OCI-LY1 (cell line): ENCODE results near the gene KCNK7.

Experiments used
- H2AFZ ChIP-seq: fragments of 200-600 bp; sonication (generic), shearing (Covaris generic); 2 replicates; pipeline ENCODE4 v1.6.0; 2014; ENCODE audit warnings: antibody characterized with exemption, mild to moderate bottlenecking, low read length
- H3F3A ChIP-seq: fragments of 200-600 bp; sonication (generic), shearing (Covaris generic); 2 replicates; pipeline ENCODE4 v1.6.0; 2014; ENCODE audit warnings: mild to moderate bottlenecking, antibody characterized with exemption, low read length, moderate library complexity; ENCODE audit not compliant: insufficient read depth
- H3K27ac ChIP-seq: fragments of 200-600 bp; sonication (generic); 2 replicates; pipeline ENCODE4 v1.5.1; 2014; ENCODE audit warnings: low read length, mixed run types, mild to moderate bottlenecking, low read depth; ENCODE audit not compliant: poor library complexity, severe bottlenecking
- H3K27me3 ChIP-seq: fragments of 200-600 bp; sonication (generic); 2 replicates; pipeline ENCODE4 v1.6.0; 2014; ENCODE audit warnings: antibody characterized with exemption, mild to moderate bottlenecking, low read length, moderate library complexity; ENCODE audit not compliant: insufficient read depth
- H3K36me3 ChIP-seq: fragments of 200-600 bp; sonication (generic); 2 replicates; pipeline ENCODE4 v1.6.1; 2014; ENCODE audit warnings: mild to moderate bottlenecking, antibody characterized with exemption, low read length, moderate library complexity, mixed read lengths; ENCODE audit not compliant: insufficient read depth
- H3K4me1 ChIP-seq: fragments of 200-600 bp; sonication (generic); 2 replicates; pipeline ENCODE4 v1.5.1; 2014; ENCODE audit warnings: mild to moderate bottlenecking, low read length, moderate library complexity; ENCODE audit not compliant: insufficient read depth, severe bottlenecking
- H3K4me2 ChIP-seq: fragments of 200-600 bp; sonication (generic), shearing (Covaris generic); 2 replicates; pipeline ENCODE4 v1.6.1; 2014; ENCODE audit warnings: low read length
- H3K4me3 ChIP-seq: fragments of 200-600 bp; sonication (generic); 2 replicates; pipeline ENCODE4 v1.5.1; 2014; ENCODE audit warnings: low read length, low read depth, mild to moderate bottlenecking, mixed read lengths; ENCODE audit not compliant: poor library complexity, severe bottlenecking
- H3K79me2 ChIP-seq: fragments of 200-600 bp; shearing (Covaris generic); 2 replicates; pipeline ENCODE4 v1.6.1; 2016; ENCODE audit warnings: mixed run types, low read length, mixed read lengths; ENCODE audit not compliant: insufficient read depth
- H3K9ac ChIP-seq: fragments of 200-600 bp; sonication (generic), shearing (Covaris generic); 2 replicates; pipeline ENCODE4 v1.6.1; 2014; ENCODE audit warnings: mild to moderate bottlenecking, low read length, mixed read lengths
- H3K9me2 ChIP-seq: fragments of 200-600 bp; sonication (generic), shearing (Covaris generic); 2 replicates; pipeline ENCODE4 v1.6.1; 2014; ENCODE audit warnings: low read depth, mild to moderate bottlenecking, low read length, mixed read lengths
- H3K9me3 ChIP-seq: fragments of 200-600 bp; shearing (Covaris generic); 2 replicates; pipeline ENCODE4 v1.6.1; 2014; ENCODE audit warnings: low read length, mixed read lengths
- H4K20me1 ChIP-seq: fragments of 200-600 bp; sonication (generic), shearing (Covaris generic); 2 replicates; pipeline ENCODE4 v1.6.0; 2016; ENCODE audit warnings: mild to moderate bottlenecking, low read length; ENCODE audit not compliant: insufficient read depth
- CTCF ChIP-seq: fragments of 200-600 bp; sonication (generic), shearing (Covaris generic); IDR thresholded peaks from 2 replicates; pipeline ENCODE4 v1.5.1; 2017; ENCODE audit warnings: mild to moderate bottlenecking, antibody characterized with exemption, low read length, moderate library complexity, mixed read lengths
- EZH2 ChIP-seq: fragments of 200-600 bp; sonication (generic), shearing (Covaris generic); IDR thresholded peaks from 2 replicates; pipeline ENCODE4 v1.8.0; 2017; ENCODE audit warnings: borderline replicate concordance, mixed run types, mild to moderate bottlenecking, antibody characterized with exemption, low read length, moderate library complexity, mixed read lengths

KCNK7 gene

GRCh38 chr11:65599955-65600246 lies 4.3 kb upstream of the KCNK7 start:
- Histone ChIP-seq H2AFZ (no peak overlapping the region), H3K4me3 (no peak overlapping the region), H3K9ac (no peak overlapping the region), H3K27me3 (no peaks in the 10 kb centered on the region), H3K27ac (no peak overlapping the region), H3K9me3 (no peaks in the 10 kb centered on the region), H3K79me2 (no peaks in the 10 kb centered on the region), H4K20me1 (no peaks in the 10 kb centered on the region), H3K4me2 (no peak overlapping the region), H3K36me3 (peaks cover 37% of the 10 kb centered on the region), H3K4me1 (no peaks in the 10 kb centered on the region), H3K9me2 (no peaks in the 10 kb centered on the region), H3F3A (no peaks in the 10 kb centered on the region)
- no peak for TF ChIP-seq CTCF
- no peak for TF ChIP-seq EZH2

- H2AFZ ChIP-seq: no peak overlapping the region
- no peaks in the 10 kb centered on the region for H3K9me2 ChIP-seq
- no peaks in the 10 kb centered on the region for H3K79me2 ChIP-seq
- no peak overlapping the region for H3K4me3 ChIP-seq
- H3K4me1 ChIP-seq: no peaks in the 10 kb centered on the region
- H3F3A ChIP-seq: no peaks in the 10 kb centered on the region
- TF ChIP-seq CTCF: no peak
- no peak for TF ChIP-seq EZH2
- peaks cover 32% of the 10 kb centered on the region for H3K36me3 ChIP-seq
- no peak overlapping the region for H3K27ac ChIP-seq
- H3K9ac ChIP-seq: no peak overlapping the region
- no peaks in the 10 kb centered on the region for H4K20me1 ChIP-seq
- H3K27me3 ChIP-seq: no peaks in the 10 kb centered on the region
- no peaks in the 10 kb centered on the region for H3K9me3 ChIP-seq
- no peak overlapping the region for H3K4me2 ChIP-seq
These were observed 3.8 kb upstream of the KCNK7 start for GRCh38 chr11:65599216-65599954.

GRCh38 chr11:65598258-65598699 lies 2.7 kb upstream of the KCNK7 start:
- Histone ChIP-seq H3K9me2 (no peaks in the 10 kb centered on the region), H3K4me2 (no peak overlapping the region), H3K4me1 (no peaks in the 10 kb centered on the region), H3K36me3 (peaks cover 24% of the 10 kb centered on the region), H3K9ac (no peak overlapping the region), H3K27ac (no peak overlapping the region), H3K79me2 (no peaks in the 10 kb centered on the region), H3F3A (no peaks in the 10 kb centered on the region), H2AFZ (no peak overlapping the region), H4K20me1 (no peaks in the 10 kb centered on the region), H3K9me3 (no peaks in the 10 kb centered on the region), H3K27me3 (no peaks in the 10 kb centered on the region), H3K4me3 (no peak overlapping the region)
- TF ChIP-seq CTCF: no peak
- TF ChIP-seq EZH2: no peak
